Astrocyte of the cerebellum (primary cell): ENCODE results near the gene NIPA2.

ENCODE experiments used
- DNase-seq: peaks from one replicate; pipeline ENCODE4 v3.0.0-alpha.2; 2011; ENCODE audit warnings: low read depth
- H3K4me3 ChIP-seq: 2 replicates; pipeline ENCODE4 v1.5.1; 2011; ENCODE audit warnings: mild to moderate bottlenecking, low read depth, low read length, moderate library complexity
- CTCF ChIP-seq: IDR thresholded peaks from 2 replicates; pipeline ENCODE4 v1.5.1; 2012; ENCODE audit warnings: low read length, low read depth, moderate library complexity, mild to moderate bottlenecking; ENCODE audit errors: missing control alignments
- in situ Hi-C: cut with HindIII; loops from 2 replicates; pipeline ENCODE4 v1.10.0; 2017; ENCODE audit warnings: low sequenced_read_pairs

The NIPA2 gene

GRCh38 chr15:22893881-22894280, 55.4 kb downstream of the NIPA2 start:
- in situ Hi-C loops: no loop called here
- no peak overlapping the region for H3K4me3 ChIP-seq
- no peak for DNase-seq
- no peak for TF ChIP-seq CTCF

GRCh38 chr15:22895465-22896190, 57.2 kb downstream of the NIPA2 start:
- DNase-seq: no peak
- no peak for TF ChIP-seq CTCF
- in situ Hi-C loops: no loop called here
- H3K4me3 ChIP-seq: no peak overlapping the region

GRCh38 chr15:22902046-22902445, 63.6 kb downstream of the NIPA2 start:
- DNase-seq: no peak
- no peak overlapping the region for H3K4me3 ChIP-seq
- in situ Hi-C loops: no loop called here
- no peak for TF ChIP-seq CTCF

GRCh38 chr15:22902578-22902977, 64.1 kb downstream of the NIPA2 start:
- DNase-seq: no peak
- H3K4me3 ChIP-seq: no peak overlapping the region
- in situ Hi-C loops: no loop called here
- no peak for TF ChIP-seq CTCF

- DNase-seq: no peak
- no peak for TF ChIP-seq CTCF
- in situ Hi-C loops: no loop called here
- no peak overlapping the region for H3K4me3 ChIP-seq
These were observed 64.5 kb downstream of the NIPA2 start for GRCh38 chr15:22902981-22903380.

- DNase-seq: no peak
- no peak overlapping the region for H3K4me3 ChIP-seq
- no peak for TF ChIP-seq CTCF
- in situ Hi-C loops: no loop called here
These were observed 65.0 kb downstream of the NIPA2 start for GRCh38 chr15:22903427-22903826.

GRCh38 chr15:22903961-22904534, 65.6 kb downstream of the NIPA2 start:
- in situ Hi-C loops: no loop called here
- no peak overlapping the region for H3K4me3 ChIP-seq
- TF ChIP-seq CTCF: no peak
- no peak for DNase-seq
